GM23338 (cell line): ENCODE measurements around the gene GALNT6. TPM values are rescaled to one million over a fixed set of nuclear protein-coding genes. Genes with fewer than 3 reads are reported as not detected.
A peak's percentile ranks its signal among the peaks of the same experiment; 100 is the strongest.

Experiments
- ATAC-seq: fragments of 200-7000 bp; cut with Tn5 transposase; 3 replicates; pipeline ENCODE4 v1.9.1; 2020
- DNase-seq: peaks from one replicate; pipeline ENCODE4 v3.0.0-alpha.2; 2015; ENCODE audit warnings: low spot score
- H2AFZ ChIP-seq: fragments of 200-600 bp; sonication (generic); 2 replicates; pipeline ENCODE4 v1.8.0; 2016; ENCODE audit warnings: antibody characterized with exemption, mild to moderate bottlenecking, moderate library complexity
- H3F3A ChIP-seq: fragments of 200-600 bp; sonication (generic); replicated peaks from 2 replicates; pipeline ENCODE4 v1.8.0; 2017; ENCODE audit warnings: antibody characterized with exemption, mixed run types, low read depth
- H3K27ac ChIP-seq: fragments of 200-600 bp; sonication (generic); 2 replicates; pipeline ENCODE4 v1.6.1; 2016; ENCODE audit warnings: low read depth
- H3K27me3 ChIP-seq: fragments of 200-600 bp; sonication (generic); 2 replicates; pipeline ENCODE4 v1.8.0; 2016; ENCODE audit warnings: mild to moderate bottlenecking, mixed run types, moderate library complexity; ENCODE audit not compliant: insufficient read depth
- H3K36me3 ChIP-seq: fragments of 200-600 bp; sonication (generic); 2 replicates; pipeline ENCODE4 v1.8.0; 2016; ENCODE audit warnings: mild to moderate bottlenecking; ENCODE audit not compliant: insufficient read depth
- H3K4me1 ChIP-seq: fragments of 200-600 bp; sonication (generic); 2 replicates; pipeline ENCODE4 v1.8.0; 2016; ENCODE audit warnings: mild to moderate bottlenecking, moderate library complexity; ENCODE audit not compliant: insufficient read depth
- H3K4me2 ChIP-seq: fragments of 200-600 bp; sonication (generic); 2 replicates; pipeline ENCODE4 v1.7.1; 2017; ENCODE audit warnings: mixed run types
- H3K4me3 ChIP-seq: fragments of 200-600 bp; sonication (generic); 2 replicates; pipeline ENCODE4 v1.6.1; 2016; ENCODE audit warnings: mixed run types
- H3K79me2 ChIP-seq: fragments of 200-600 bp; sonication (generic); replicated peaks from 2 replicates; pipeline ENCODE4 v1.8.0; 2017; ENCODE audit warnings: mild to moderate bottlenecking; ENCODE audit not compliant: insufficient read depth
- H3K9me2 ChIP-seq: fragments of 200-600 bp; sonication (generic); 2 replicates; pipeline ENCODE4 v1.8.0; 2017; ENCODE audit not compliant: insufficient read depth
- H4K20me1 ChIP-seq: fragments of 200-600 bp; sonication (generic); replicated peaks from 2 replicates; pipeline ENCODE4 v1.8.0; 2017; ENCODE audit warnings: mild to moderate bottlenecking; ENCODE audit not compliant: insufficient read depth
- H3K27ac Mint-ChIP-seq: 2 replicates; pipeline ENCODE4 v1.8.0; 2020; ENCODE audit warnings: inconsistent platforms, mild to moderate bottlenecking, moderate library complexity, mixed read lengths
- H3K27me3 Mint-ChIP-seq: 3 replicates; pipeline ENCODE4 v1.8.0; 2022; ENCODE audit warnings: low read depth, mild to moderate bottlenecking, moderate library complexity, mixed read lengths, inconsistent platforms; ENCODE audit not compliant: insufficient read depth, poor library complexity
- H3K36me3 Mint-ChIP-seq: 3 replicates; pipeline ENCODE4 v1.8.0; 2021; ENCODE audit warnings: low read depth, mild to moderate bottlenecking, inconsistent platforms, moderate library complexity, mixed read lengths
- H3K4me1 Mint-ChIP-seq: 3 replicates; pipeline ENCODE4 v1.8.0; 2020; ENCODE audit warnings: mild to moderate bottlenecking, inconsistent platforms, mixed read lengths
- H3K4me3 Mint-ChIP-seq: 3 replicates; pipeline ENCODE4 v1.8.0; 2021; ENCODE audit warnings: moderate library complexity, mild to moderate bottlenecking, inconsistent platforms, mixed read lengths
- H3K9me3 Mint-ChIP-seq: 3 replicates; pipeline ENCODE4 v1.8.0; 2020; ENCODE audit warnings: moderate library complexity, mild to moderate bottlenecking, inconsistent platforms, mixed read lengths
- CREB1 ChIP-seq: fragments of 250-450 bp; sonication (Bioruptor Pico); IDR thresholded peaks from 2 replicates; pipeline ENCODE4 v1.5.0; 2020; ENCODE audit warnings: low read depth, mild to moderate bottlenecking, moderate library complexity
- CTCF ChIP-seq, 2 experiments: fragments of 200-600 bp in 1 of 2; sonication (generic) in 1 of 2; conservative IDR thresholded peaks; 2 replicates each; pipeline versions ENCODE4 v1.5.1 to v1.6.1; 2016 to 2017; ENCODE audit warnings: antibody characterized with exemption in 2 of 2, low read depth in 2 of 2, mild to moderate bottlenecking in 2 of 2, moderate library complexity in 1 of 2
- ETS1 ChIP-seq: IDR thresholded peaks from 2 replicates; pipeline ENCODE4 v1.6.1; 2016; ENCODE audit warnings: antibody characterized with exemption
- EZH2 ChIP-seq: fragments of 200-600 bp; sonication (generic); IDR thresholded peaks from one replicate; pipeline ENCODE4 v1.8.0; 2017; ENCODE audit warnings: antibody characterized with exemption, mild to moderate bottlenecking, low read depth; ENCODE audit not compliant: unreplicated experiment
- JUNB ChIP-seq: IDR thresholded peaks from one replicate; pipeline ENCODE4 v1.6.1; 2016; ENCODE audit warnings: antibody characterized with exemption; ENCODE audit not compliant: unreplicated experiment
- NANOG ChIP-seq: IDR thresholded peaks from 2 replicates; pipeline ENCODE4 v1.6.1; 2016; ENCODE audit warnings: antibody characterized with exemption, borderline replicate concordance
- REST ChIP-seq: IDR thresholded peaks from one replicate; pipeline ENCODE4 v1.6.1; 2018; ENCODE audit warnings: antibody characterized with exemption; ENCODE audit not compliant: unreplicated experiment
- STAT1 ChIP-seq: IDR thresholded peaks from one replicate; pipeline ENCODE4 v1.6.1; 2016; ENCODE audit warnings: antibody characterized with exemption; ENCODE audit not compliant: unreplicated experiment
- ZNF114 ChIP-seq: fragments of 250-450 bp; sonication (Bioruptor Pico); IDR thresholded peaks from 2 replicates; pipeline ENCODE4 v1.5.0; 2020; ENCODE audit warnings: mild to moderate bottlenecking, moderate library complexity
- ZNF331 ChIP-seq: fragments of 250-450 bp; sonication (Bioruptor Pico); IDR thresholded peaks from 2 replicates; pipeline ENCODE4 v1.5.0; 2020; ENCODE audit warnings: low read depth, mild to moderate bottlenecking, moderate library complexity
- polyA plus RNA-seq: library from polyadenylated mRNA; unstranded; fragments of >200 nt; fragmentation: Nextera tagmentation; extraction: Ambion mirVana; gene quantifications from 2 replicates; pipeline ENCODE4 v1.2.1, GENCODE V29; 2016
- total RNA-seq: library from RNA; depleted of rRNA; stranded (reverse); fragments of >200 nt; shearing (Covaris generic); gene quantifications from 2 replicates; pipeline ENCODE4 v1.2.3, GENCODE V29; 2014

Gene GALNT6
- total and polyA plus RNA-seq, 2 experiments from 2014 or later: 8.1 to 18.6 TPM

- Mint-ChIP-seq H3K36me3 (no peaks in the 10 kb centered on the region), H3K27ac (no peak overlapping the region), H3K4me1 (peaks cover 8% of the 10 kb centered on the region), H3K9me3 (no peaks in the 10 kb centered on the region), H3K4me3 (peak overlapping the region; percentile 46; the same call in 2 of the 3 replicates), H3K27me3 (peaks cover 2% of the 10 kb centered on the region)
- Histone ChIP-seq H3K4me1 (no peaks in the 10 kb centered on the region), H2AFZ (peak overlapping the region; percentile 53; the same call in 1 of the 2 replicates), H4K20me1 (no peaks in the 10 kb centered on the region), H3K9me2 (no peaks in the 10 kb centered on the region; the same call in 1 of the 2 replicates), H3F3A (no peaks in the 10 kb centered on the region), H3K79me2 (no peaks in the 10 kb centered on the region), H3K4me3 (peak overlapping the region; percentile 28; the same call in 1 of the 2 replicates), H3K27ac (no peak overlapping the region), H3K27me3 (no peaks in the 10 kb centered on the region), H3K4me2 (peak overlapping the region; percentile 56), H3K36me3 (no peaks in the 10 kb centered on the region)
- ATAC-seq (peak; percentile 83), DNase-seq (peak; percentile 92)
- TF ChIP-seq ZNF114: no peak
- TF ChIP-seq CTCF (conservative IDR thresholded peaks at IDR 0.05; ENCODE audit: low read depth in 2 of 2): peak; percentile 97 to 99
Measured at GRCh38 chr12:51341251-51342007, 49.8 kb downstream of the GALNT6 start.

- Mint-ChIP-seq H3K36me3 (no peaks in the 10 kb centered on the region), H3K27ac (no peak overlapping the region), H3K4me3 (no peak overlapping the region), H3K27me3 (peaks cover 5% of the 10 kb centered on the region), H3K4me1 (no peaks in the 10 kb centered on the region; the same call in none of the 3 replicates), H3K9me3 (no peaks in the 10 kb centered on the region; the same call in 2 of the 3 replicates)
- no peaks in the 10 kb centered on the region for H3K4me1 ChIP-seq
- no peak overlapping the region for H3K4me2 ChIP-seq
- no peaks in the 10 kb centered on the region for H3K36me3 ChIP-seq
- no peaks in the 10 kb centered on the region; the same call in 1 of the 2 replicates for H3K9me2 ChIP-seq
- no peak overlapping the region for H3K4me3 ChIP-seq
- H2AFZ ChIP-seq: peak overlapping the region; percentile 38; the same call in 1 of the 2 replicates
- no peaks in the 10 kb centered on the region for H3F3A ChIP-seq
- H3K79me2 ChIP-seq: no peaks in the 10 kb centered on the region
- no peaks in the 10 kb centered on the region for H4K20me1 ChIP-seq
- DNase-seq (no peak), ATAC-seq (peak; percentile 39)
- no peaks in the 10 kb centered on the region for H3K27me3 ChIP-seq
- no peak overlapping the region for H3K27ac ChIP-seq
- TF ChIP-seq JUNB (no peak), CTCF (conservative IDR thresholded peaks at IDR 0.05; ENCODE audit: low read depth in 2 of 2) (no peak), REST (no peak), EZH2 (no peak), NANOG (no peak), ZNF331 (CRISPR knock-in tag) (no peak), CREB1 (CRISPR knock-in tag) (no peak), ZNF114 (no peak), ETS1 (no peak), STAT1 (no peak)
Measured at GRCh38 chr12:51339750-51340149, 51.5 kb downstream of the GALNT6 start.
